Inflammatory macrophage treated with lipopolysaccharide for 4 hours (primary cell): ENCODE data around the gene GUCA2B.

ENCODE experiments used
- DNase-seq: peaks from one replicate; pipeline ENCODE4 v3.0.0-alpha.2; 2020

GUCA2B gene

DNA sequence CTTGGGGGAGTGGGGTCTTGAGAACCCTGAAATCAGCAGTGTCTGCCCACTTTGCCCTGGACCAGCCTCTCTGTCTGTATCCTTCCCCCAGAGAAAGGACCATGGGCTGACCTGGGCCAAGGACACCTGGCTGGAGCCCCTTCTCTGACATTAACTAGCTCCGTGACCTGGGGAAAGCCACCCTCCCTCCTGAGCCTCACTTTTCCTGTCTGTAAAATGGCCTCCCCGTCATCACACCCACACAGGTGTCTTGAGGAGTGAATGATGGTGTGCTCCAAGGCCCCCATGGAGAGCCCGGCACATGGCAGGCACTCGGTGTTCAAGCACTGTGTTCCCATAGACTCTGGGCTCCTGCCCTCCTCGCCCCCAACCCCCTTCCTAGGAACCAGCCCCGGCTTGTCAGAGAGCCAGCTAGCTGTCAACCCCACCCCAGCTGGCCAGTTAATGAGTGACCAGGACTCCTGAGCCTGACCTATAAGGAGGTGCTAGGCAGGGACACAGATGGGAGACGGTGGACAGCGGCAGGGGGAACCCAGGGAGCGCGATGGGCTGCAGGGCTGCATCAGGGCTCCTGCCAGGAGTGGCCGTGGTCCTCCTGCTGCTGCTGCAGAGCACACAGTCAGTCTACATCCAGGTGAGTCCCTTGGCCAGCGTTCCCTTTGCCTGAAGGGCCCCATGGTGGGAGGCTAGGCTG is at the start of gene GUCA2B:
TSS of gene GUCA2B (plus strand) at position 504 of the 694 bp plus-strand sequence. CDS start at position 545, 41 bp downstream.
- DNase-seq = no peak

DNA sequence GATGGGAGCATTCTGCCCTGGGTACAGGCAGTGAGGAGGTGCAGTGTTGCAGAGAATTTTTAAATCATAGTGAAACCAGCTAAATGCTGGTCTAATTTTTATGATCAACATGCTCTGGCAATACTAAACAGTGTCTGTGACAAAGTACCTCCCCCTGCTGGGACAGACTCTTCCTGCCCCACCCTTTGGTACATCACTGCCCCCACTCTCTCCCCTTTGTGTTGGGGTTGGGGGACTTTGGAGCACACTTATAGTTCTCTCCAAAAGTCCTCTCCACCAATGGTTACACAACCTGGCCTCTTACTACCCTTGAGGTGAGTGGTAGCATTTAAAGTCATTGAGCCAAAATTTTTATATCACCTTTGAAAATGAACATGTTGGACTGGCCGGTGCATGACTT is 48.2 kb upstream of the GUCA2B start:
- no peak for DNase-seq

DNA sequence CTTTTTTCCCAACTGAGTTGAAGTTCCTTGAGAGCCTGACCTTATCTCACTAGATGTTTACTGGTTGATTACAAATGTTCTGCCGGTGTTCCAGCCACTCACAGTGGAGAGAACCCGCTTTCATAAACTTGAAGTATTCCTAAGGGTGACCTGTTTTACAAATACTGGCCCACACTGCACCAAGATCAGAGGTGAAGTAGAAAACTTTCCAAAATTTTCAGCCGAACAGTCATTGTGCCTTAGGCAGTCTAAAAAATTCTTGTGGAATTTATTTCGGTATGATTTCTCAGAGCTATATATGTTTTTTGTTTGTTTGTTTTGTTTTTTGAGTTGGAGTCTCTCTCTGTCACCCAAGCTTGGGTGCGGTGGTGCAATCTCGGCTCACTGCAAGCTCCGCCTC is 44.9 kb upstream of the GUCA2B start:
- DNase-seq = no peak

DNA sequence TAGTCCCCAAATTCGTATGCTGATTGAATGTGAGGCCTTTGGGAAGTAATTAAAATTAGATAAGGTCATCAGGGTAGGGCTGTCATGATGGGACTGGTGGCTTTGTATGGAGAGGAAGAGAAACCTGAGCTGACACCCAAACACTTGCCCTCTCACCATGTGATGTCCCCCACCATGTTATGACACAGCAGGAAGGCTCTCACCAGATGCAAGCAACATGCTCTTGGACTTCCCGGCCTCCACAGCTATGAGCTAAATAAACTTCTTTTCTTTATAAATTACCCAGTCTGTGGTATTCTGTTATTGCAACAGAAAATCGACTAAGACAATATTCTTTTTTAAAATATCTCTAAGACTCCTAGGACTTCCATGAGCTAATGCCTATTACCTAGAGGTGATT is 43.6 kb upstream of the GUCA2B start:
- DNase-seq = peak; percentile 66

DNA sequence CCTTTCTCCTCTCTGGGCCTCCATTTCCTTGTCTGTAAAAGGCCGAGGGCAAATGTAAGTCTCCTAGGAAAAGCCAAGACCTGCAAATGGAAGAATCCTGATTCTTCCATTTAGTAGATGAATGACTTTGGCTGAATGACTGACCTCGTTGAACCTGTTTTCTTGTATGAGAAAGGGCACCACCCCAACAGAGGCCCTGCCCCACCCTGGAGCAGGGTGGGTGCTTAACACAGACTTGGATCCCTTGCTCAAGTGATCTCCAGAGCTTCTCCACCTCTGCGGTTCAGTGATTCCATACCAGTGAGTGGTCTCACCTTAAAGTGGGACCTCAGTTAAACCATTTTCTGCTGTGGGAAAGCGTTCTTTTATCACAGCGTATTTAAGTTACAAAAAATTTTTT is 39.0 kb upstream of the GUCA2B start:
- no peak for DNase-seq

DNA sequence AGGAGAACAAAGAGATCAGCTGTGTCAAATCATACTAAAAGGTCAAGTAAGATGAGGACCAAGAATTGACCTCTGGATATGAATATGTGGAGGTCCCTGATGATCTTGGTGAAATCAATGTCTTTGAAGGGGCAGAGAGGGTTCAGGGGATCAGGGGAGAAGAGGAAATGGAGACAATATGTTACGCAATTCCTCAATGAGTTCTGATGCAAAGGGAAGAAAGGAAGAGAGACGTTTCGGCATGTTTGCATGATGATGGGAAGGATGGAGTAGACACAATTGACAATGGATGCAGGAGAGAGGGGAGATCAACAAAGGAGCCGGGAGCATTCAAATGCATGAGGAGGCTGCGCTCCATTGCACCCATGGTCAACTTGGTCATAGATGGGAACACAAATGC is 36.0 kb upstream of the GUCA2B start:
- DNase-seq = no peak

DNA sequence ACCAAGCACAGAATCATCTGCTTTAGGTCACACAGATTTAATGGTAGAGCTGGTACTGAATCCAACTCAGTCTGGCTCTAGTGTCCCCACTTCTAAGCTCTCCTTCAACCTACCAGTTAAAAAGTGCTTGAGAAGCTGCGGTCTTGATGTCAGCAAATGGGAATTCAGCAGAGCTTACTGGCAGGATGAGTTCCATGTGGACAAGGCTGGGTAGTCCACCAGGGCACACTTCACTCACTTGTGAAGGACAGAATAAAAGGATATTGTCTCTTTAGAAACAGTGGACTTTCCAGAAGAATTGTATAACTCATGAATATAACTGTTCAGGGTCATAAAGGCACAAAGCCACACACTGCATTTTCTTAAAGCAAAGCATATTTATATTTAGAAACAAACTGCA is 35.1 kb upstream of the GUCA2B start:
- DNase-seq = no peak

DNA sequence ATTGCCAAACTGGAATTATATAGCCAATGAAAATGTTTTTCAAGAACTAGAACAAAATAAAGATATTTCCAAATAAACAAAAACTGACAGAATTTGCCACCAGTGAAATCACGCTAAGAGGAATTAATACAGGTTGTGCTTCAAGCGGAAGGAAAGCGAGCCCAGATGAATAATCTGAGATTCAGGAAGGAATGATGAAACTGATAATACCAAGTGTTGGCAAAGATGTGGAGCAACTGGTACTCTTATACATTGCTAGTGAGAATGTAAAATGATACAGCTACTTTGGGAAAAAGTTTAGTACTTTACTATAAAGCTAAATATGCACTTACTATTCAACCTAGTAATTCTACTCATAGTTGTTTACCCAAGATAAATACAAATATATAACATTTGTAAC is 30.8 kb upstream of the GUCA2B start:
- no peak for DNase-seq

DNA sequence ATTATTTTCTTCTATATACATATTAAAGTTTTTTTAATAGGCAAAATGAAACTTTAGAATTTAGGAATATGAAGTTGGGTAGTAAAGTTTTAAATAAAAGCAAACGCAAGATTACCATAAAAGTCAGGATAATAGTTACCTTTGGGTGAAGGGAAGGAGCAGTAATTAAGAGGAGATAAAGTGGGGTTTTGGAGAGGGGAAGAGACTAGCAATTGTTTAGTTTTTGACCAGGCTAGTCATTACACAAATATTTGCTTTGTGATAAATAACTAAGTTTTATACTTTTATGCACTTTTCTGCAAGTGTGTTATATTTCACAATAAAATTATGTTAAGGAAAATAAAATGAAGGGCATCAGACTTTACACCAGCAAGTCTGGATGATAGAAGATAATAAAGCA is 27.7 kb upstream of the GUCA2B start:
- no peak for DNase-seq

DNA sequence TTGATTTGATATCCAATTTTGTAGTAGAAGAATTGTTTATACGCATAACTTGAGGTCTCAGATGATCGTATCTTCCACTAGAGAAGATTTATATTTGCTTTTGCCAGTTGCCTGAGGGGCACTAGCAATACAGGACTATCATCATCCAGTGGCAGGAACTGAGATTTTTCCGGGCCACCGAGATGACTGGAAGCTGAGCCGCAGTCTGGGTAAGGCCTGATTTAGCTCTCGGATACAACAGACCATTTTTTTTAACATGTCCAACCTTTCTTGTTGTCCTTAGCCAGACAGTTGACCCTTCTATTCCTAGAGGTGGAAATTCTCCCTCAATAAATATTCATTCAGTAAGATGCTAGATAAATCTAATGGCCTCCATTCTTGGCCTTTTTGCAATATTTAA is 25.4 kb upstream of the GUCA2B start:
- DNase-seq = no peak

DNA sequence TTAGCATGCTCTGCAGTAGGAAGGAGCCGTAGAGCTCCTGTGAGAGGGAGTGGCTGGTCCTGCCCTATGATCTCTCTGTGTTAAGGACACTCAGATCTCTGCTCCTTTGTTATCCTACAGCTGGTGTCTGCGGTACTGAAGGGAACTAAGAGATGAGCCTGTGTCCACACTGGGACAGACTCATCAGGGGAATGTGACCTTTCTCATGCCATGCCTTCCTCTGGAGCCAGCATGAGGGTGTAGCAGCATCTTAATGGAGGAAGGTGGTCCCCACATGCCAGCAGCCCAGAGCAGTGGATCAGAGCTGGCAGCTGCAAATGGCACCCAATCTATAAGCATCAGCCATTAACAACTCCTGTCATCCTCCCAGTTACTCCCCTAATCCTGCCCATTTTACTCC is 24.7 kb upstream of the GUCA2B start:
- DNase-seq = no peak

DNA sequence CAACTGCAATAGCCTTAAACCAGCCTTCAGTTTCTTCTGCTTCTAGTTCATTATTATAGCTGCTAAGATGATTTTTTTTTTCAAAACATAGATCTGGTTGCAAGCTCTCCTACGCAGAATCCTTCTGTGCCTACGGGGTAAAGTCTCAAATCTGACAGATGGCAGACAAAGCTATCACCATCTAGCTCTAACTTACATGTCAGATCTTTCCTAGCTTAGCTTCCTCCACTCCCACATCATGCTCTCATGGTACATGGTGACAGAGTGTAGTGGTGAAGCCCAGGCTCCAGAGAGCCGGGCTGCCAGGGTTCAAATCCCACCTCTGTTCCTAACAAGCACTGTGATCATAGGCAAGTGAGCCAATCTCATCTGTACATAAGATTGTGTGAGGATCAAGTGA is 24.2 kb upstream of the GUCA2B start:
- DNase-seq = no peak

DNA sequence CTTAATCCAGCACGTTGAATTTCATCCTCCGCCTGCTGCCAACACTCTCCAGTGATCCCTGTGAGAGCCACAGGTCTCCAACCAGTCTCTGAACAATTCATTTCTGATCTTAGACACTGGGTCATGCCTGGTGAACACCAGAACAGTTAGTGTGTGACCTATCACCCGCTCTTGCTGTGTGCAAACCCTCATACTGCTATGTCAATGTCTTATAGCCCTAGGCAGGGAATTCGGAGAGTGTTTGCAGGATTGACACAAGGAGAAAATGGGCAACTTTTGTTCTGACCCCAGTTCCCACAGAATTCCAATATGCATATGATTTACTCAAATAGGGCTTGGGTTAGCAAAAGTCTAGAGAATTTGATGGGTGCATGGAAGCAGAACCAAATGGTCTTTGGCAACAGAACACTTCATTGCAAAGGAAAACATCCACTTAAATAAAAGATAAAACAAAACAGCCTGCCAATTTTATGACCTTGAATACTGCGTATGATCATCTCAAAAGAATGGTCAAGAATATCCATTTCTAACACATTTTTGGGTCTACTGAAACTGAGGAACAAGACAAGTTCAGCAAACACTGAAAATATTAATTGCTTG is 23.0 kb upstream of the GUCA2B start:
- no peak for DNase-seq

DNA sequence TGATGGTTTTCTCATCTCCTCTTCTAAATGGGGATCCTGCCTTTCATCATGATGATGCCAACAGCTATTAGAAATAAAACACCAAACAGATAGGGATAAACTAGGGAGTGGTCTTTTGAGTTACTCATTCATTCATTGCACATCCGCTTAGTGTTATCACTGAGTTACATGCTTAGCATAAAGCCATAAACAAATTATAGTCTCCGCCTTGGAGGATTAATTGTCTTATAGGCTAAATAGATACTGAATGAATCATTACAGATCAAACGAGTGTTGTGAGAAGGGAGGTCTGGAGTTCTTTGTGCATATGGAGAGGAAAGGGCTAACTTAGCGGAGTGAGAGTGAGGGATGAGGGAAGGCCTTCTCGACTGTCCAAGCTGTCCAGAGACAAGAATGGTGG is 19.8 kb upstream of the GUCA2B start:
- DNase-seq = no peak

DNA sequence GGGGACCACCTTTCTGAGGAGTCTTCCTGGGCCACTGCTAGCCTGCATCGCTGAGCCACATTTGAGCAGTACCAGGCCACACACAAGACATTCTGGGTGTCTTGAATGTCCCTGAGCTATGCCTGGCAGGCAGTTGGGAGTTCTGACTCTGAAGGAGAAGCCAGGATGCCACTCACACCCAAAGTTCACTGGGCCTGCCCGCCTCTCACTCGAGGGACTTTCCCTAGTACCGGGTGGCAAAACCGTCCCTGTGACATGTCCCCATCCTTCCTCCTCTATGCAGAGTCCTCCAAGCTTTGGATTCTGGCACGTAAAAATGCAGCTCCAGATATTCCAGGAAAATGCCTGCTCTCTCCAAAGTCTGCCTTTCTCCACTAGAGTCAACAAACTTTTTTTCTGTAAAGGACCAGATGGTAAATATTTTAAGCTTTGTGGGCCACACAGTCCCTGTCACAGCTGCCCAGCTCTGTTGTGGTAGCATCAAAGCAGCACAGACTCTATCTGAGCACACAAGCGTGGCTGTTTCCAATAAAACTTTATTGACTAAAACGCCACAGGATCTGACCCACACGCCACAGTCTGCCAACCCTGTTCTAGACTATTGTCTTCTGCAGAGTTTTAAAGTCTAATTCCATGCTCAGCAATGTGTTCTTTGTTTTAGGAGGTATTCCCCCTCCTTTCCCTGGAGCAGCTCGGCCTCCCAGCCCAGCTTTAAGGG is 19.2 kb upstream of the GUCA2B start:
- no peak for DNase-seq

DNA sequence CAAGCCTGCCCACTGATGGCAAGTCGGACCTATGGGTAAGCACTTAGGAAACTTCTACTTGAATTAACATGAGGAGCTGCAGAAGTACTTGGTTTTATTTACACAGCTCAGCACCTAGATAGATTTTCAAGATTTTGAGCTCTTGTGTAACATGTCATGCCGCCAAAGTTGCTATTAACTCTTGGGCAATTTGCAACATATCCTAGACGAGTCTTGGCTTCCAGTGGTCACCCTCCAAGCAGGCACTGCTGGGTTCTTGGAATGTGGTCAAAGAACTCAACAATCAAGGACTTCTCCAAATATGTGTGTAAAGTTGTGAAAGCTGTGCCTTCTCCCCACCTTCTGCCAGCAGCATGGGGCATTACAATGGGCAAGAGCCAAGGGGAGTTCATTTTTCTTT is 17.8 kb upstream of the GUCA2B start:
- no peak for DNase-seq

DNA sequence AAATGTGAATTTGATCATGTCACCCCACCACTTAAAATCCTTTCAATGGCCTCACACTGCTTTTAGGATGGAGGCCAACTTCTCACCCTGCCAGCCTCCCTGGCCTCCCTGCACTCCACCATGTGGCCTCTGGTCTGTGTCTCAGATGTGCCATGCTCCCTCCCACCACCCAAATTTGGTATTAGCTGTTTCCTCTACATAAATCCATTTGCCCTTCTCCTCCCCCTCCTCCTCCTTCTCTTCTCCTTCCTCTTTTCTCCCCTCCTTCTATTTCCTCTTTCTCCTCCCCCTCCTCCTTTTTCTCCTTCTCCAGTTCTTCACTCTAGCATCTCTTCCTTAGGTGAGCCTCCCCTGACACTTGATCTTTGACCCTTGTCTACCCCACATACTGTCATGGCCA is 16.7 kb upstream of the GUCA2B start:
- DNase-seq = no peak

DNA sequence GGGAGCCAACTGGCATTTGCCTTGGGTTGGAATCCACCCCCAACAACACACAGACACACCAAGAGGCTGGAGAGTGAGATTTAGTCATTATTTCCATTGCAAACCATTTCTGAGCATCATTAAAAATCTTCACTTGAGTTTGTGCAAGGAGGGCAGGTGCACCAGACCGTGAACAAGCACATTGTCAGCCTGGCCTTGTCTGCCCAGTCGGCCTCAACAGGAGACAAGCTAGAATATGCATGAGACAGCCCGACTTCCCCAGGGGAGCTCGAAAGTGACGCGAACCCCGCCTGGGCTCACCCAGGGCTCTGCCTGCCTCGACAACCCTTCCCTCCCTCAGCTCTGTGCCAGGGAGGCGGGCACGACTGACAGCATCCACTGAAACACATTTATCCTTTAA is 15.4 kb upstream of the GUCA2B start:
- DNase-seq = no peak

DNA sequence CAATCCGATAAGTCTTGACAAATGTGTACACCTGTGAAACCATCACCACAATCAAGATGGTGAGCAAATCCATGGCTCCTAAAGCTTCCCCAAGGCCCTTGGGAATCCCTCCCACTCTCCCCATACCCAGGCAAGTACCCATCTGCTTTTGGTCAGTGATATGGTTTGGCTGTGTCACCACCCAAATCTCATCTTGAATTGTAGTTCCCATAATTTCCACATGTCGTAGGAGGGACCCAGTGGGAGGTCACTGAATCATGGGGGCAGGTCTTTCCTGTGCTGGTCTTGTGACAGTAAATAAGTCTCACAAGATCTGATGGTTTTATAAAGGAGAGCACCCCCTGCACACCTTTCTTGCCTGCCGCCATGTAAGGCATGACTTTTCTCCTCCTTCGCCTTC is 14.6 kb upstream of the GUCA2B start:
- DNase-seq = peak; percentile 16

DNA sequence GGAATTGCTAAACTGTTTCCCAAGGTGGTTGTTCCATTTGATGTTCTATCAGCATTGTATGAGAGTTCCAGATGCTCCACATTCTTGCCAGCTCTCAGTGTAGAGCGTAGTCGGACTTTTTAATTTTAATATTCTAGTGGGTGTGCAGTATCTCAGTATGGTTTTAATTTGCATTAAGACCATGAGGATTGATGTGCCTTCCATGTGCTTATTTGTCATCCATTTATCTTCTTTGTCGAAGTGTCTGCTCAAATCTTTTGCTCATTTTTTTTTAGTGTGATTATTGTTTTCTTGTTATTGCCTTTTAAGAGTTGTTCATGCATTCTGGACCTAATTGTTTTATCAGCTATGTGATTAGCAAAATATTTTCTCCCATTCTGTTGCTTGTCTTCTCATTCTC is 13.8 kb upstream of the GUCA2B start:
- no peak for DNase-seq

DNA sequence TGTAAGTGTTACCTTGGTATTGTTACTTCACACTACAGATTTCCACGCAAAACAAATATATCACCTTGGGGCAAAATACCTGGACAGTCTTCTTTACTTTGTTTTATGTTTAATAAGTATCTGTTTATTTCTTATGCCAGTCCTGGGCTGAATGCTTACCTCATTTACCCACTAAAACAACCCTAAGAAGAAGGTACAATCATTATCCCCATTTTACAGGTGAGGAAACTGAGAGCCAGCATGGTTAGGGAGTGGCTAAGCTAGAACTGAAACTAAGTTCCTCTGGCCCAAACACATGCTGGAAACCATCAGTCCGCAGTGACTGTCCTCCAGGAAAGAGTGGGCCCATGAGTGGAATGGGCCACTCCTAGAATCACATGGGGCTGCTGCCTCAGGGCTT is 13.0 kb upstream of the GUCA2B start:
- DNase-seq = no peak

DNA sequence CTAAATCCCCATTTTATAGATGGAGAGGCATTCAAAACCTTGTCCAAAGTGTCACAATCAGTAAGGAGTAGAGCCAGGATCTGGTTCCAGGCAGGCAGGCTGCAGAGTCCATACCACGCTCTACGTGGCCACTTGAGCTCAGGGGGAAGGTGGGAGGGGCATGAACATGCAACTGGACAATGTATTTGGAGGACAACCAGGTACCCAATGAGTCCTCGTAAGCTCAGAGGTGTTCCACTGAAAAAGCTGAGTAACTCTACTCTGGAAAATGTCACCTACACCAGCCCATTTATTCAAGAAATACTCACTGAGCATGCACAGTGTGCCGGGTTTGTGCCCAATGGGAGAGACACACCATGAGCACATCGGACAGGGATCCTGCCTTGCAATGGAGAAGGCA is 11.2 kb upstream of the GUCA2B start:
- no peak for DNase-seq

DNA sequence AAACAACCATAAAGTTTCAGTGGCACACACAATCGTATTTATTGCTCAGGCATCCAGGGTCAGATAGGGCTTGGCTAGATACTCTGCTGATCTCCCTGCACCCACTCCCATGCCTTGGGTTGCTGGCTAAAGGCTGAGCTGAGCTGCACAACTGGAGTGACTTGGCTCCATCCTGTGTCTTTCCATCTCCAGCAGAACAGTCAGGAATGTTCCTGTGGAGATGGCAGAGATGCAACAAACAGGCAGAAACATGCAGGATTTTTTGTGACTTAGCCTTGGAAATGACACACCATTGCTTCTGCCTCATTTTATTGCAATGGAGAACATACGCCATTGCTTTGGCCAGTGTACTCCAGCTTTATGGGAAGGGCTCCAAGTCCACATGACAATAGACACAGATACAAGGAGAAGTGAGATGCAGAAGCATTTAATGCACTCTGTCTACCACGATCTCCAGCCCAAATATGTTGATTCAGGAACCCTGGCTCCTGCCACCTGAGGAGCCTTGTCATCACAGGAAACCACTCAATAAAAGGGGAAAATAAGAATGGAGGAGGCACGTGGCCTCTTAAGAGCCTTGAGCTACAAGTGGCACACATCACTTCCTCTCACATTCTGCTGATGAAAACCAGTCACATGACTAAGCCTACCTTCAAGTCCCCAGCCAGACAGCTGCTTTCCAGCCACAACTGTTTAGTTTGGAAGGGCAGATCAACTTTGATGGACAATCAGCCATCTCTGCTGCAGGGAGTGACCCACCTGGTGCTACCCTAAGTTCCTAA is 10.1 kb upstream of the GUCA2B start:
- DNase-seq = peak; percentile 18
